CD14-positive monocyte (primary cell): ENCODE data around the gene SH2B3. TPM values are rescaled to one million over a fixed set of nuclear protein-coding genes. Genes with fewer than 3 reads are reported as not detected.

Experiments used
- DNase-seq, 3 donors: peaks; one replicate each; pipeline ENCODE4 v3.0.0-alpha.2; 2011 to 2022
- H2AFZ ChIP-seq: 2 replicates; pipeline ENCODE4 v1.6.0; 2012; ENCODE audit warnings: mild to moderate bottlenecking, low read depth, low read length, inconsistent platforms; ENCODE audit not compliant: insufficient read depth, poor library complexity, severe bottlenecking
- H3K27ac ChIP-seq, 2 donors: 1 replicate in 1 of 2; 2 replicates in 1 of 2; pipeline ENCODE4 v1.5.1; 2012 to 2013; ENCODE audit warnings: low read length in 2 of 2, control low read depth in 1 of 2, inconsistent platforms in 1 of 2, low read depth in 1 of 2, mild to moderate bottlenecking in 1 of 2
- H3K27me3 ChIP-seq, 2 donors: one replicate each; pipeline versions ENCODE4 v1.6.0 to v1.6.1; 2011 to 2013; ENCODE audit warnings: low read length in 2 of 2; ENCODE audit not compliant: control insufficient read depth in 2 of 2, insufficient read depth in 2 of 2
- H3K36me3 ChIP-seq, 2 donors: replicated peaks in 1 of 2; 1 replicate in 1 of 2; 2 replicates in 1 of 2; pipeline versions ENCODE4 v1.5.1 to v1.6.1; 2012 to 2013; ENCODE audit warnings: low read length in 2 of 2, control low read depth in 1 of 2, inconsistent platforms in 1 of 2, mild to moderate bottlenecking in 1 of 2; ENCODE audit not compliant: insufficient read depth in 2 of 2, control insufficient read depth in 1 of 2
- H3K4me1 ChIP-seq, 2 donors: 1 replicate in 1 of 2; 2 replicates in 1 of 2; pipeline versions ENCODE4 v1.5.1 to v1.6.1; 2012 to 2013; ENCODE audit warnings: low read length in 2 of 2, control low read depth in 1 of 2, inconsistent platforms in 1 of 2, mild to moderate bottlenecking in 1 of 2, moderate library complexity in 1 of 2; ENCODE audit not compliant: insufficient read depth in 2 of 2, control insufficient read depth in 1 of 2
- H3K4me2 ChIP-seq: replicated peaks from 2 replicates; pipeline ENCODE3; 2012; ENCODE audit warnings: low read length, moderate library complexity, mild to moderate bottlenecking; ENCODE audit not compliant: poor library complexity, severe bottlenecking; ENCODE audit errors: extremely low read depth
- H3K4me3 ChIP-seq, 3 experiments: fragments of 200-600 bp in 1 of 3; sonication (generic) in 1 of 3; replicated peaks in 1 of 3; 1 replicate in 2 of 3; 2 replicates in 1 of 3; pipeline ENCODE4 v1.5.1; 2011 to 2013; ENCODE audit warnings: low read length in 3 of 3, mild to moderate bottlenecking in 3 of 3, control low read depth in 2 of 3, low read depth in 2 of 3, inconsistent platforms in 1 of 3, moderate library complexity in 1 of 3
- H3K79me2 ChIP-seq: 2 replicates; pipeline ENCODE4 v1.6.0; 2012; ENCODE audit warnings: mild to moderate bottlenecking, control low read depth, inconsistent platforms, low read length, moderate library complexity; ENCODE audit not compliant: insufficient read depth
- H3K9ac ChIP-seq: 2 replicates; pipeline ENCODE4 v1.6.0; 2017; ENCODE audit warnings: low read length, mild to moderate bottlenecking; ENCODE audit not compliant: insufficient read depth, poor library complexity, severe bottlenecking
- H3K9me3 ChIP-seq, 2 donors: replicated peaks in 1 of 2; 1 replicate in 1 of 2; 2 replicates in 1 of 2; pipeline versions ENCODE4 v1.5.1 to v1.6.1; 2012 to 2013; ENCODE audit warnings: low read length in 2 of 2, control low read depth in 1 of 2; ENCODE audit not compliant: control insufficient read depth in 1 of 2, insufficient read depth in 1 of 2
- H4K20me1 ChIP-seq: 2 replicates; pipeline ENCODE4 v1.6.0; 2012; ENCODE audit warnings: mild to moderate bottlenecking, low read length, control low read depth, moderate library complexity; ENCODE audit not compliant: insufficient read depth
- H3K27ac Mint-ChIP-seq, 7 donors: one replicate each; pipeline ENCODE4 v1.8.0; 2020; ENCODE audit warnings: mild to moderate bottlenecking in 7 of 7, mixed read lengths in 7 of 7, moderate library complexity in 6 of 7, inconsistent platforms in 2 of 7
- H3K27me3 Mint-ChIP-seq, 3 donors: one replicate each; pipeline ENCODE4 v1.8.0; 2021 to 2022; ENCODE audit warnings: low read depth in 3 of 3, mild to moderate bottlenecking in 3 of 3, mixed read lengths in 3 of 3, moderate library complexity in 3 of 3, inconsistent platforms in 1 of 3
- H3K36me3 Mint-ChIP-seq, 2 donors: one replicate each; pipeline ENCODE4 v1.8.0; 2020; ENCODE audit warnings: mixed read lengths in 2 of 2, inconsistent platforms in 1 of 2, mild to moderate bottlenecking in 1 of 2
- H3K4me1 Mint-ChIP-seq: one replicate; pipeline ENCODE4 v1.8.0; 2020; ENCODE audit warnings: mild to moderate bottlenecking, mixed read lengths
- H3K4me3 Mint-ChIP-seq, 2 donors: one replicate each; pipeline ENCODE4 v1.8.0; 2020; ENCODE audit warnings: mild to moderate bottlenecking in 2 of 2, mixed read lengths in 2 of 2, moderate library complexity in 1 of 2
- H3K9me3 Mint-ChIP-seq, 7 donors: one replicate each; pipeline ENCODE4 v1.8.0; 2020 to 2022; ENCODE audit warnings: mixed read lengths in 7 of 7, mild to moderate bottlenecking in 6 of 7, moderate library complexity in 6 of 7, inconsistent platforms in 2 of 7
- WGBS: methylation state at CpG from one replicate; pipeline ENCODE4 v1.1.5; 2013; ENCODE audit warnings: missing lambda C conversion rate; ENCODE audit not compliant: insufficient coverage; 5-methylcytosine and 5-hydroxymethylcytosine counted together
- intact Hi-C, 2 donors: fragments of 100-400 bp; cut with micrococcal nuclease; formaldehyde crosslinking; loops; one replicate each; pipeline versions ENCODE4 v1.15.0 to v1.15.1; 2023
- polyA plus RNA-seq, 3 donors: library from polyadenylated mRNA; depleted of rRNA in 1 of 3; unstranded in 2 of 3; stranded (reverse) in 1 of 3; fragments of 300-500 nt in 2 of 3; fragments of >200 nt in 1 of 3; fragmentation: Illumina TruSeq in 2 of 3; gene quantifications; 1 replicate in 2 of 3; 2 replicates in 1 of 3; pipeline ENCODE4 v1.2.3, GENCODE V29; 2012 to 2021
- TF ChIP-seq, protein P1 (sequence below): fragments of 200-600 bp; IDR thresholded peaks from one replicate; pipeline ENCODE4 v1.8.0; 2022; ENCODE audit warnings: antibody characterized with exemption, mild to moderate bottlenecking

The SH2B3 gene
- polyA plus RNA-seq, 3 donors: 15.2 to 136 (median 33.5) TPM

DNA sequence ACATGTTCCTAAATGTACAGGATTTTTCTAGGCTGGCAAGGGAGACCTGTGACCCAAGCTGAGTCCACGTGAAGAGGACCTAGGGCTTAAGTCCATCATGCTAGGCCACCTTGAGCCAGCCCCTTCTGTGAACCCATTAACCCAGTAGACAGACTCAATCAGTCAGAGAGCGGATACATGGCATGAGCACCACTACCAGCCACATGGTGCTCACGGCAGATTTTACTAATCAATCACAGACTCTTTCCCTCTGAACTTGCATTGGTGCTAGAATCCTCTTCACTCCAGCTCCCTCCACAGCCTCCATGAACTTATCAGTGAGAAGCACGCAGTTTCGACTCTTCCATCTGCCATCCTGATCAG, 45.8 kb upstream of the SH2B3 start:
- Mint-ChIP-seq H3K27ac (peak overlapping the region in 4 of 7 donors; percentile 13 to 81 (median 48)), H3K4me3 (peak overlapping the region; percentile 13 to 80), H3K27me3 (peaks cover 5 to 9% (median 6%) of the 10 kb centered on the region in 3 donors), H3K9me3 (peaks cover 0 to 2% (median 0%) of the 10 kb centered on the region in 7 donors), H3K36me3 (peaks cover 27 to 35% of the 10 kb centered on the region in 2 donors), H3K4me1 (peaks cover 33% of the 10 kb centered on the region)
- TF ChIP-seq, protein P1, sequence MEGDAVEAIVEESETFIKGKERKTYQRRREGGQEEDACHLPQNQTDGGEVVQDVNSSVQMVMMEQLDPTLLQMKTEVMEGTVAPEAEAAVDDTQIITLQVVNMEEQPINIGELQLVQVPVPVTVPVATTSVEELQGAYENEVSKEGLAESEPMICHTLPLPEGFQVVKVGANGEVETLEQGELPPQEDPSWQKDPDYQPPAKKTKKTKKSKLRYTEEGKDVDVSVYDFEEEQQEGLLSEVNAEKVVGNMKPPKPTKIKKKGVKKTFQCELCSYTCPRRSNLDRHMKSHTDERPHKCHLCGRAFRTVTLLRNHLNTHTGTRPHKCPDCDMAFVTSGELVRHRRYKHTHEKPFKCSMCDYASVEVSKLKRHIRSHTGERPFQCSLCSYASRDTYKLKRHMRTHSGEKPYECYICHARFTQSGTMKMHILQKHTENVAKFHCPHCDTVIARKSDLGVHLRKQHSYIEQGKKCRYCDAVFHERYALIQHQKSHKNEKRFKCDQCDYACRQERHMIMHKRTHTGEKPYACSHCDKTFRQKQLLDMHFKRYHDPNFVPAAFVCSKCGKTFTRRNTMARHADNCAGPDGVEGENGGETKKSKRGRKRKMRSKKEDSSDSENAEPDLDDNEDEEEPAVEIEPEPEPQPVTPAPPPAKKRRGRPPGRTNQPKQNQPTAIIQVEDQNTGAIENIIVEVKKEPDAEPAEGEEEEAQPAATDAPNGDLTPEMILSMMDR: no peak
- no peak overlapping the region for H3K4me3 ChIP-seq
- peaks cover 12 to 18% of the 10 kb centered on the region in 2 donors for H3K4me1 ChIP-seq
- no peak overlapping the region for H3K4me2 ChIP-seq
- no peak overlapping the region for H3K9ac ChIP-seq
- intact Hi-C loops: no loop called here
- peaks cover 4% of the 10 kb centered on the region for H4K20me1 ChIP-seq
- H3K9me3 ChIP-seq: no peaks in the 10 kb centered on the region
- H3K27me3 ChIP-seq: no peaks in the 10 kb centered on the region
- peaks cover 16 to 32% of the 10 kb centered on the region in 2 donors for H3K36me3 ChIP-seq
- 81% methylated on average over 5 of the region's 5 CpGs for WGBS
- no peak overlapping the region for H2AFZ ChIP-seq
- H3K27ac ChIP-seq: no peak overlapping the region
- DNase-seq: no peak
- no peaks in the 10 kb centered on the region for H3K79me2 ChIP-seq

DNA sequence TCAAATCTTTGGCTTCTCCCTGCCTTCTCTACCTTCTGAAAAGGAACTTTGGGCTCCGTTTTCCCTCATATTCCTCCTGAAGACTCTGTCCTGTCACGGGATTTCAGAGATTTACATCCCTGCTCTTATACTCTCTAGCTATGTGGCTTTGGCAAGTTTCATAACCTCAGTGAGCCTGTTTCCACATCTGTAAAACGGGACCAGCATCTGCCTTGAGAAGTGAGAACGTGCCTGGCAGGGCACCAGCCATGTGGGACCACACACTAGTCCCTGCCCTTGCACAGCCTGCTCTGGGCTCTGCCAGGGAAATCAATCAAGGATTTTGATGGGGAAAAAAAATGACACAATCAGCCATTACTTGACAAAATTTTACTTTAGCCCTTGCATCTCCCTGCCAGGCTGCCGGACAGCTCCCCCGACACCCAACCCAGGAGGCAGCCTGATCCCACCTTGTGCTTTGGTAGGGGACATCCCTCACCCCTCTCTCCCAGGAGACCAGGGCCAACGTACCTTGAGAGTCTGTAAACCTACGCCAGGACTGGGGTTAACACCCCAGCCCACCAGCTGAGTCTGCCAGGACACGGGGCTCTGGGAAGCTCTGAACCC, 45.3 kb upstream of the SH2B3 start:
- DNase-seq: no peak
- Histone ChIP-seq H2AFZ (no peak overlapping the region), H3K9ac (peak overlapping the region; percentile 36), H3K27ac (no peak overlapping the region), H3K9me3 (no peaks in the 10 kb centered on the region), H3K27me3 (no peaks in the 10 kb centered on the region), H3K36me3 (peaks cover 21 to 37% of the 10 kb centered on the region in 2 donors), H3K4me1 (peaks cover 12 to 18% of the 10 kb centered on the region in 2 donors), H3K4me3 (no peak overlapping the region), H3K4me2 (no peak overlapping the region), H4K20me1 (peaks cover 8% of the 10 kb centered on the region), H3K79me2 (no peaks in the 10 kb centered on the region)
- peaks cover 5 to 9% (median 6%) of the 10 kb centered on the region in 3 donors for H3K27me3 Mint-ChIP-seq
- intact Hi-C loops: no loop called here
- peaks cover 0 to 2% (median 0%) of the 10 kb centered on the region in 7 donors for H3K9me3 Mint-ChIP-seq
- peak overlapping the region in 1 of 2 donors; percentile 13 for H3K4me3 Mint-ChIP-seq
- peak overlapping the region in 2 of 7 donors; percentile 26 to 41 for H3K27ac Mint-ChIP-seq
- peaks cover 30% of the 10 kb centered on the region for H3K4me1 Mint-ChIP-seq
- WGBS: 72% methylated on average over 5 of the region's 9 CpGs
- peaks cover 31 to 41% of the 10 kb centered on the region in 2 donors for H3K36me3 Mint-ChIP-seq
- TF ChIP-seq, protein P1: no peak
